ENCODE results near the gene ADIPOR2.

DNA sequence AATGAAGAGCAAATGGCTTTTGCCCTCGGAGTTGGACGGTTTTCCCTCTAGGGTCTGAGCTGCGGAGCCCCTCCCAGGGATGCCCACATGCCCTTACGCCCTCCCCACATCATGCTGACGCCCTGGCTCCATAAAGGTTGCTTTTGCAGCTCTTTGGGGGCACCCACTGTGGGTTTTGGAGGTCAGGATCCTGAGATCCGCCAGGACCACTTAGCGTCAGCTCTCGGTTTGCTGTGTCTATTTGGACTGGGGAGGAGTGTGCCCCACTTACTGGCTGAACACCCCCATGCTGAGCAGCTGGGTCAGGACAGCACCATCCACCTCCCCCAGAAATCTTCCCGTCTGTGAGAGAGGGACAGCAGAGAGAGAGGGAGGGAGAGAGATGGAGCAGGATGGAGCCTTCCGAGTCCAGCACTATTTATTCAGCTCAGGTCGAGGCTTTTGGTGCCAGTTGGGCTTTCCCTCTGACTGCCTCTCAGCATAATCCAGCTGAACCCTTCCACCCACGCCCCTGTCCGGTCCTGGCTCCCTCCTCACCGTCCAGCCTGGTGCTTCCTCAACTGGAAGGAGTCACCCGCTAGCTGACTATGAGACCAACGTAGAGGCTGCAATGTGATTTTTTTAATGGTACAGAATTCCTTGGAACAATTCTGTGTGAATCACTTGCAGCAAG is 110.6 kb downstream of the ADIPOR2 start:
- TF ChIP-seq, protein P1, sequence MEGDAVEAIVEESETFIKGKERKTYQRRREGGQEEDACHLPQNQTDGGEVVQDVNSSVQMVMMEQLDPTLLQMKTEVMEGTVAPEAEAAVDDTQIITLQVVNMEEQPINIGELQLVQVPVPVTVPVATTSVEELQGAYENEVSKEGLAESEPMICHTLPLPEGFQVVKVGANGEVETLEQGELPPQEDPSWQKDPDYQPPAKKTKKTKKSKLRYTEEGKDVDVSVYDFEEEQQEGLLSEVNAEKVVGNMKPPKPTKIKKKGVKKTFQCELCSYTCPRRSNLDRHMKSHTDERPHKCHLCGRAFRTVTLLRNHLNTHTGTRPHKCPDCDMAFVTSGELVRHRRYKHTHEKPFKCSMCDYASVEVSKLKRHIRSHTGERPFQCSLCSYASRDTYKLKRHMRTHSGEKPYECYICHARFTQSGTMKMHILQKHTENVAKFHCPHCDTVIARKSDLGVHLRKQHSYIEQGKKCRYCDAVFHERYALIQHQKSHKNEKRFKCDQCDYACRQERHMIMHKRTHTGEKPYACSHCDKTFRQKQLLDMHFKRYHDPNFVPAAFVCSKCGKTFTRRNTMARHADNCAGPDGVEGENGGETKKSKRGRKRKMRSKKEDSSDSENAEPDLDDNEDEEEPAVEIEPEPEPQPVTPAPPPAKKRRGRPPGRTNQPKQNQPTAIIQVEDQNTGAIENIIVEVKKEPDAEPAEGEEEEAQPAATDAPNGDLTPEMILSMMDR (IDR thresholded peaks at IDR 0.05; ENCODE audit: low read depth, low read length) = no peak
- TF ChIP-seq POLR2A (IDR thresholded peaks at IDR 0.05; ENCODE audit: extremely low read depth, insufficient read length) (no peak), MYC (IDR thresholded peaks at IDR 0.05; ENCODE audit: low read depth, low read length) (no peak)
- TF ChIP-seq, protein P2, sequence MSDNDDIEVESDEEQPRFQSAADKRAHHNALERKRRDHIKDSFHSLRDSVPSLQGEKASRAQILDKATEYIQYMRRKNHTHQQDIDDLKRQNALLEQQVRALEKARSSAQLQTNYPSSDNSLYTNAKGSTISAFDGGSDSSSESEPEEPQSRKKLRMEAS (IDR thresholded peaks at IDR 0.05; ENCODE audit: low read depth, low read length) = no peak
